ENCODE results near the gene PLA2G2D.

The PLA2G2D gene

GRCh38 chr1:20068722-20069121 is 50.6 kb downstream of the PLA2G2D start:
- DNase-seq (ENCODE audit: low read depth in 2 of 2): no peak

- no peak for DNase-seq (ENCODE audit: low read depth in 2 of 2)
These were observed 55.5 kb downstream of the PLA2G2D start for GRCh38 chr1:20063861-20064292.
